A549 (cell line): ENCODE data around the gene IFT88. TPM values are rescaled to one million over a fixed set of nuclear protein-coding genes. Genes with fewer than 3 reads are reported as not detected.

Source experiments
- ATAC-seq, 2 experiments: fragments of 200-7000 bp in 1 of 2; fragments of >200 bp in 1 of 2; cut with Nextera tagmentation in 1 of 2; cut with Tn5 transposase in 1 of 2; 3 replicates each; pipeline versions ENCODE4 v1.8.0 to v1.9.1; 2018 to 2020; ENCODE audit warnings: mild to moderate bottlenecking in 1 of 2, moderate library complexity in 1 of 2
- CTCF ChIA-PET: fragments of 300-600 bp; sonication (Branson Sonifier 250); formaldehyde crosslinking; extraction: SDS; loops from one replicate; lab custom pipeline; 2021; ENCODE audit warnings: antibody characterized with exemption, inconsistent platforms; lab: Yijun Ruan, JAX
- POLR2A ChIA-PET: fragments of 350-600 bp; formaldehyde crosslinking; extraction: SDS; loops from one replicate; lab custom pipeline; 2021; ENCODE audit warnings: antibody characterized with exemption, inconsistent platforms; lab: Yijun Ruan, JAX
- DNase-seq, 2 experiments: peaks; one replicate each; pipeline versions ENCODE4 v3.0.0 to v3.0.0-alpha.2; 2011 to 2016; ENCODE audit warnings: low read depth in 1 of 2, low spot score in 1 of 2
- FAIRE-seq: peaks from 2 replicates; lab custom pipeline; 2011; peaks lifted over from hg19 to GRCh38; lab: Jason Lieb, UNC
- H3K27ac ChIP-seq, 2 experiments: fragments of >200 bp; sonication (Bioruptor Twin); formaldehyde crosslinking; 3 replicates each; pipeline ENCODE4 v1.5.1; 2016 to 2017
- H3K4me1 ChIP-seq: fragments of >200 bp; sonication (Bioruptor Twin); formaldehyde crosslinking; 3 replicates; pipeline ENCODE4 v1.6.1; 2016
- H3K4me2 ChIP-seq: fragments of >200 bp; sonication (Bioruptor Twin); formaldehyde crosslinking; 3 replicates; pipeline ENCODE4 v1.6.1; 2016
- H3K4me3 ChIP-seq: fragments of >200 bp; sonication (Bioruptor Twin); formaldehyde crosslinking; 3 replicates; pipeline ENCODE4 v1.5.1; 2016
- H3K9me3 ChIP-seq: fragments of >200 bp; sonication (Bioruptor Twin); formaldehyde crosslinking; 3 replicates; pipeline ENCODE4 v1.6.1; 2016
- BHLHE40 ChIP-seq: IDR thresholded peaks from 2 replicates; pipeline ENCODE4 v1.6.1; 2012; ENCODE audit warnings: low read depth, low read length, inconsistent platforms
- CBX2 ChIP-seq: fragments of 200-600 bp; sonication (generic); IDR thresholded peaks from 2 replicates; pipeline ENCODE4 v1.6.1; 2016; ENCODE audit warnings: low read depth, mild to moderate bottlenecking, borderline replicate concordance
- CHD2 ChIP-seq: fragments of 150-350 bp; IDR thresholded peaks from 2 replicates; pipeline ENCODE4 v1.6.1; 2014; ENCODE audit warnings: low read length; ENCODE audit not compliant: partially characterized antibody
- EHF ChIP-seq: fragments of 250-450 bp; sonication (Bioruptor Pico); IDR thresholded peaks from 2 replicates; pipeline ENCODE4 v1.5.0; 2020; ENCODE audit warnings: mild to moderate bottlenecking
- FOXS1 ChIP-seq: fragments of 250-450 bp; sonication (Bioruptor Pico); IDR thresholded peaks from 2 replicates; pipeline ENCODE4 v1.5.0; 2020; ENCODE audit warnings: mild to moderate bottlenecking, moderate library complexity
- HDAC2 ChIP-seq: fragments of 200-600 bp; sonication (generic); IDR thresholded peaks from 2 replicates; pipeline ENCODE4 v1.6.1; 2016
- HEYL ChIP-seq: fragments of 250-450 bp; sonication (Bioruptor Pico); IDR thresholded peaks from 2 replicates; pipeline ENCODE4 v1.8.0; 2021; ENCODE audit warnings: mild to moderate bottlenecking, moderate library complexity
- JUNB ChIP-seq: fragments of >200 bp; sonication (Bioruptor Twin); formaldehyde crosslinking; IDR thresholded peaks from 2 replicates; pipeline ENCODE4 v1.6.1; 2016
- KDM1A ChIP-seq: fragments of 200-600 bp; sonication (generic); IDR thresholded peaks from 2 replicates; pipeline ENCODE4 v1.6.1; 2016; ENCODE audit warnings: low read depth, mild to moderate bottlenecking
- MAFK ChIP-seq: fragments of 450-650 bp; IDR thresholded peaks from 2 replicates; pipeline ENCODE4 v1.6.1; 2014; ENCODE audit not compliant: partially characterized antibody
- MYC ChIP-seq: IDR thresholded peaks from 2 replicates; pipeline ENCODE4 v1.6.1; 2012; ENCODE audit warnings: mild to moderate bottlenecking, inconsistent platforms, low read length, improper control_type of control experiment, borderline replicate concordance
- NPAS2 ChIP-seq: fragments of 250-450 bp; sonication (Bioruptor Pico); IDR thresholded peaks from 2 replicates; pipeline ENCODE4 v1.8.0; 2022; ENCODE audit warnings: mild to moderate bottlenecking, moderate library complexity, borderline replicate concordance
- NR3C1 ChIP-seq: fragments of >200 bp; sonication (Bioruptor Twin); formaldehyde crosslinking; IDR thresholded peaks from 3 replicates; pipeline ENCODE4 v1.6.1; 2017
- PHF8 ChIP-seq: fragments of 200-600 bp; sonication (generic); IDR thresholded peaks from 2 replicates; pipeline ENCODE4 v1.6.1; 2016; ENCODE audit warnings: low read depth, mild to moderate bottlenecking, antibody characterized with exemption, moderate library complexity, borderline replicate concordance
- POLR2AphosphoS2 ChIP-seq: conservative IDR thresholded peaks from 2 replicates; pipeline ENCODE4 v1.6.1; 2012; ENCODE audit warnings: low read length, improper control_type of control experiment, inconsistent platforms
- RAD21 ChIP-seq, 2 experiments: fragments of >200 bp in 1 of 2; sonication (Bioruptor Twin) in 1 of 2; formaldehyde crosslinking in 1 of 2; IDR thresholded peaks in 1 of 2; conservative IDR thresholded peaks in 1 of 2; 2 replicates in 1 of 2; 3 replicates in 1 of 2; pipeline ENCODE4 v1.6.1; 2012 to 2018; ENCODE audit warnings: inconsistent platforms in 1 of 2
- ZC3H11A ChIP-seq: fragments of 450-650 bp; IDR thresholded peaks from 2 replicates; pipeline ENCODE4 v1.6.1; 2014; ENCODE audit warnings: antibody characterized with exemption, mild to moderate bottlenecking
- ZFP36 ChIP-seq: fragments of 450-650 bp; IDR thresholded peaks from 2 replicates; pipeline ENCODE4 v1.6.1; 2014; ENCODE audit warnings: borderline replicate concordance; ENCODE audit not compliant: partially characterized antibody
- ZNF302 ChIP-seq: fragments of 250-450 bp; sonication (Bioruptor Pico); IDR thresholded peaks from 2 replicates; pipeline ENCODE4 v1.9.0; 2021; ENCODE audit warnings: inconsistent platforms, mild to moderate bottlenecking, moderate library complexity
- WGBS: methylation state at CpG from one replicate; pipeline ENCODE4 v1.1.6; 2017; ENCODE audit errors: missing lambda C conversion rate; 5-methylcytosine and 5-hydroxymethylcytosine counted together
- polyA plus RNA-seq, 4 experiments: library from polyadenylated mRNA; depleted of rRNA in 3 of 4; stranded (reverse); fragments of >200 nt; fragmentation: RNase III in 1 of 4; extraction: RNeasy Plus Mini Kit Qiagen cat#74134 plus additional on column Dnase treatment in 1 of 4; gene quantifications; 2 replicates in 3 of 4; 3 replicates in 1 of 4; pipeline ENCODE4 v1.2.3, GENCODE V29; 2011 to 2017
- TF ChIP-seq, protein P1 (sequence below): fragments of >200 bp; sonication (Bioruptor Twin); formaldehyde crosslinking; IDR thresholded peaks from 2 replicates; pipeline ENCODE4 v1.6.1; 2016
- TF ChIP-seq, protein P2 (sequence below): IDR thresholded peaks from 2 replicates; pipeline ENCODE4 v1.6.1; 2012
- TF ChIP-seq, protein P3 (sequence below): IDR thresholded peaks from 2 replicates; pipeline ENCODE4 v1.6.1; 2012; ENCODE audit warnings: low read depth, borderline replicate concordance
- TF ChIP-seq, protein P4 (sequence below): fragments of 450-650 bp; IDR thresholded peaks from 2 replicates; pipeline ENCODE4 v1.6.1; 2014; ENCODE audit warnings: antibody characterized with exemption
- TF ChIP-seq, protein P5 (sequence below): fragments of 250-450 bp; sonication (Bioruptor Pico); IDR thresholded peaks from 2 replicates; pipeline ENCODE4 v1.5.0; 2021; ENCODE audit warnings: mild to moderate bottlenecking, moderate library complexity, borderline replicate concordance

Gene IFT88
- polyA plus RNA-seq, 2 of the 4 experiments (the other 2 are of a cell fraction), result 13.2 to 19.1 TPM

DNA sequence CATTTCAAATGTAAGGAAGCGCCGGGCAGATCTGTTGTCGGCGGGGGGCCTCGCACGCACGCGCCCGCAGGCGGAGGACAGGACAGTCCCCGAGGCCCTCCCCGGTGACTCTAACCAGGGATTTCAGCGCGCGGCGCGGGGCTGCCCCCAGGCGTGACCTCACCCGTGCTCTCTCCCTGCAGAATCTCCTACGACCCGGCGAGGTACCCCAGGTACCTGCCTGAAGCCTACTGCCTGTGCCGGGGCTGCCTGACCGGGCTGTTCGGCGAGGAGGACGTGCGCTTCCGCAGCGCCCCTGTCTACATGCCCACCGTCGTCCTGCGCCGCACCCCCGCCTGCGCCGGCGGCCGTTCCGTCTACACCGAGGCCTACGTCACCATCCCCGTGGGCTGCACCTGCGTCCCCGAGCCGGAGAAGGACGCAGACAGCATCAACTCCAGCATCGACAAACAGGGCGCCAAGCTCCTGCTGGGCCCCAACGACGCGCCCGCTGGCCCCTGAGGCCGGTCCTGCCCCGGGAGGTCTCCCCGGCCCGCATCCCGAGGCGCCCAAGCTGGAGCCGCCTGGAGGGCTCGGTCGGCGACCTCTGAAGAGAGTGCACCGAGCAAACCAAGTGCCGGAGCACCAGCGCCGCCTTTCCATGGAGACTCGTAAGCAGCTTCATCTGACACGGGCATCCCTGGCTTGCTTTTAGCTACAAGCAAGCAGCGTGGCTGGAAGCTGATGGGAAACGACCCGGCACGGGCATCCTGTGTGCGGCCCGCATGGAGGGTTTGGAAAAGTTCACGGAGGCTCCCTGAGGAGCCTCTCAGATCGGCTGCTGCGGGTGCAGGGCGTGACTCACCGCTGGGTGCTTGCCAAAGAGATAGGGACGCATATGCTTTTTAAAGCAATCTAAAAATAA is 154.7 kb downstream of the IFT88 start:
- no peaks in the 10 kb centered on the region for H3K9me3 ChIP-seq
- no peak overlapping the region for H3K27ac ChIP-seq
- no peak overlapping the region for H3K4me3 ChIP-seq
- ChIA-PET POLR2A (no interaction called here), CTCF (interaction anchor here (1.0 to 2.9 kb wide), 3 partner anchors 10 to 107 kb away, joined by 3 to 12 read pairs (median 5); no protein-coding TSS in a partner anchor)
- no peak for DNase-seq
- no peak for FAIRE-seq
- no peak for ATAC-seq
- H3K4me1 ChIP-seq, result no peaks in the 10 kb centered on the region
- no peak overlapping the region for H3K4me2 ChIP-seq
- TF ChIP-seq, protein P1, sequence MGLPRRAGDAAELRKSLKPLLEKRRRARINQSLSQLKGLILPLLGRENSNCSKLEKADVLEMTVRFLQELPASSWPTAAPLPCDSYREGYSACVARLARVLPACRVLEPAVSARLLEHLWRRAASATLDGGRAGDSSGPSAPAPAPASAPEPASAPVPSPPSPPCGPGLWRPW, result no peak
- TF ChIP-seq MAFK (no peak), EHF (CRISPR knock-in tag) (no peak), NR3C1 (no peak), HDAC2 (no peak), JUNB (no peak)
- 85% methylated on average over 45 of the region's 81 CpGs for WGBS

DNA sequence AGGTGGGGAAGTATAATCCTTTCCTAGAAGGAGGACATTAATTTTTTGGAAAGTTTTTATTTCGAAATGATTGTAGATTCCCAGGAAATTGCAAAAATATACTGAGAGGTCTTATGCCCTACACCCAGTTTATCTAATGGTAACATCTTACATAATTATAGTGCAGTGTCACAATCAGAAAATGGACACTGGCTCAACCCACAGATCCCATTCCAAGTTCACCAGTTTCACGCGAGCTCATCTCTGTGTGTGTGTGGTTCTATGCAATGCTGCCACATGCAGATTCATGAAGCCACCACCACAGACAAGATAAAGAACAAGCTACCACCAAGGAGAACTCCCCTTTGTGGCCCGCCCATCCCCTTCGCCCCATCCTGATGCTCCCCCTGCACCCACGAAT is 160.9 kb downstream of the IFT88 start:
- 55% methylated on average over 6 of the region's 6 CpGs for WGBS
- no peaks in the 10 kb centered on the region for H3K4me1 ChIP-seq
- no peak overlapping the region for H3K4me3 ChIP-seq
- H3K27ac ChIP-seq, result no peak overlapping the region
- H3K4me2 ChIP-seq, result no peak overlapping the region
- DNase-seq, result no peak
- no peaks in the 10 kb centered on the region for H3K9me3 ChIP-seq
- TF ChIP-seq, protein P2, sequence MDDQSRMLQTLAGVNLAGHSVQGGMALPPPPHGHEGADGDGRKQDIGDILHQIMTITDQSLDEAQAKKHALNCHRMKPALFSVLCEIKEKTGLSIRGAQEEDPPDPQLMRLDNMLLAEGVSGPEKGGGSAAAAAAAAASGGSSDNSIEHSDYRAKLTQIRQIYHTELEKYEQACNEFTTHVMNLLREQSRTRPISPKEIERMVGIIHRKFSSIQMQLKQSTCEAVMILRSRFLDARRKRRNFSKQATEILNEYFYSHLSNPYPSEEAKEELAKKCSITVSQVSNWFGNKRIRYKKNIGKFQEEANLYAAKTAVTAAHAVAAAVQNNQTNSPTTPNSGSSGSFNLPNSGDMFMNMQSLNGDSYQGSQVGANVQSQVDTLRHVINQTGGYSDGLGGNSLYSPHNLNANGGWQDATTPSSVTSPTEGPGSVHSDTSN, result no peak
- TF ChIP-seq MYC (no peak), BHLHE40 (no peak), RAD21 (conservative IDR thresholded peaks at IDR 0.05 in 1 of 2, IDR thresholded peaks at IDR 0.05 in 1 of 2) (no peak), ZC3H11A (no peak), KDM1A (no peak), ZNF302 (CRISPR knock-in tag) (no peak), NPAS2 (CRISPR knock-in tag) (no peak)
- TF ChIP-seq, protein P3, sequence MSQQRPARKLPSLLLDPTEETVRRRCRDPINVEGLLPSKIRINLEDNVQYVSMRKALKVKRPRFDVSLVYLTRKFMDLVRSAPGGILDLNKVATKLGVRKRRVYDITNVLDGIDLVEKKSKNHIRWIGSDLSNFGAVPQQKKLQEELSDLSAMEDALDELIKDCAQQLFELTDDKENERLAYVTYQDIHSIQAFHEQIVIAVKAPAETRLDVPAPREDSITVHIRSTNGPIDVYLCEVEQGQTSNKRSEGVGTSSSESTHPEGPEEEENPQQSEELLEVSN, result no peak
- ChIA-PET CTCF (interaction anchor here (1.0 to 1.1 kb wide), 2 partner anchors 16 to 24 kb away, joined by 3 read pairs; partner anchors contain the start of gene IL17D), POLR2A (no interaction called here)
- no peak for ATAC-seq
- FAIRE-seq, result no peak

DNA sequence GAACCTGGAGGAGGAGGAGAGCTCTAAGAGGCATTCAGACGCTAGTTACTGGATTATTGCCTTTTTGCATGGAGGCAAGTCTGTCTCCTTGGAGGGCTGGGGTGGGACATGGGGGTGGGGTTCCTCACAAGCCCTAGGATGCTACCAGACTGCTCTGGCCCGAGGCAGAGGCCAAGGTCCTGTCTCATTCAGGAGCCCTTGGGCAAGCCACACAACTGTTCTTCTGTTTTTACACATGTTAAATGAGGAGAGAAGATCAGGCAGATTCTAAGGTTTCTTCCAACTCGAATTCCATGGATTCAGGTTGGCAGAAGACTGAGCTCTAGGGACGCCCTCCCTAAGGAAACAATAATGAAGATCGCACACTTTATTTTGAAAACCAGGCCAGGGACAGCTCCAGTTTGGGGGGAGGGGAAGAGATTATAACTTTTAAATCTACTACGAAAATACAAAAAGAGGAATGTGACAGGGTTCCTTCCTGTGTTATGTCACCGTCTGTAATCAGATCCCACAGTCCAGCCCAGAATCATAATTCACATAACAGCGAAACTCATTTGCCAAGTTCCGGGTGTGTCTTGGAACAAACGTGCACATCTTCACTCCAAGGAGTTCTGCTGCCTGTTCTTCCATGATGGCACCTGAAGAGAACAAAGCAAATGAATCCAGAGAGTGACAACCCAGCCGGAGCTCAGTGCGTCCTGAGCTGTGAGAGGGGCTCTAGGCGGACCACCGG is 161.8 kb downstream of the IFT88 start:
- no peak for FAIRE-seq
- H3K4me2 ChIP-seq, result no peak overlapping the region
- no peak for TF ChIP-seq CHD2
- no peak for TF ChIP-seq PHF8
- no peak for TF ChIP-seq FOXS1 (CRISPR knock-in tag)
- TF ChIP-seq, protein P4, sequence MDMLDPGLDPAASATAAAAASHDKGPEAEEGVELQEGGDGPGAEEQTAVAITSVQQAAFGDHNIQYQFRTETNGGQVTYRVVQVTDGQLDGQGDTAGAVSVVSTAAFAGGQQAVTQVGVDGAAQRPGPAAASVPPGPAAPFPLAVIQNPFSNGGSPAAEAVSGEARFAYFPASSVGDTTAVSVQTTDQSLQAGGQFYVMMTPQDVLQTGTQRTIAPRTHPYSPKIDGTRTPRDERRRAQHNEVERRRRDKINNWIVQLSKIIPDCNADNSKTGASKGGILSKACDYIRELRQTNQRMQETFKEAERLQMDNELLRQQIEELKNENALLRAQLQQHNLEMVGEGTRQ, result no peak
- TF ChIP-seq HEYL (CRISPR knock-in tag), result no peak
- no peak for TF ChIP-seq POLR2AphosphoS2
- TF ChIP-seq, protein P5, sequence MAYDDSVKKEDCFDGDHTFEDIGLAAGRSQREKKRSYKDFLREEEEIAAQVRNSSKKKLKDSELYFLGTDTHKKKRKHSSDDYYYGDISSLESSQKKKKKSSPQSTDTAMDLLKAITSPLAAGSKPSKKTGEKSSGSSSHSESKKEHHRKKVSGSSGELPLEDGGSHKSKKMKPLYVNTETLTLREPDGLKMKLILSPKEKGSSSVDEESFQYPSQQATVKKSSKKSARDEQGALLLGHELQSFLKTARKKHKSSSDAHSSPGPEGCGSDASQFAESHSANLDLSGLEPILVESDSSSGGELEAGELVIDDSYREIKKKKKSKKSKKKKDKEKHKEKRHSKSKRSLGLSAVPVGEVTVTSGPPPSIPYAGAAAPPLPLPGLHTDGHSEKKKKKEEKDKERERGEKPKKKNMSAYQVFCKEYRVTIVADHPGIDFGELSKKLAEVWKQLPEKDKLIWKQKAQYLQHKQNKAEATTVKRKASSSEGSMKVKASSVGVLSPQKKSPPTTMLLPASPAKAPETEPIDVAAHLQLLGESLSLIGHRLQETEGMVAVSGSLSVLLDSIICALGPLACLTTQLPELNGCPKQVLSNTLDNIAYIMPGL (CRISPR knock-in tag), result no peak
- no peak for TF ChIP-seq CBX2
- TF ChIP-seq ZFP36, result no peak
- no peak for TF ChIP-seq MYC
- no peak for ATAC-seq
- 74% methylated on average over 13 of the region's 14 CpGs for WGBS
- POLR2A ChIA-PET, result no interaction called here
- CTCF ChIA-PET, result interaction anchor here (1.0 to 1.4 kb wide), 3 partner anchors 14 to 25 kb away, joined by 3 read pairs; partner anchors contain the start of gene IL17D
- H3K9me3 ChIP-seq, result no peaks in the 10 kb centered on the region
- H3K27ac ChIP-seq, result no peak overlapping the region
- DNase-seq, result no peak
- H3K4me1 ChIP-seq, result no peaks in the 10 kb centered on the region
- no peak overlapping the region for H3K4me3 ChIP-seq
